Limb (tissue), 2 donors: Measurements from ENCODE around the gene DCTN1.

Source experiments
- DNase-seq, 2 donors: peaks; one replicate each; pipeline ENCODE4 v3.0.0-alpha.2; 2016; ENCODE audit errors: extremely low spot score in 2 of 2

The DCTN1 gene

GRCh38 chr2:74414441-74414840, 34.3 kb upstream of the DCTN1 start:
- no peak for DNase-seq

GRCh38 chr2:74413001-74413698, 33.0 kb upstream of the DCTN1 start:
- DNase-seq = no peak

GRCh38 chr2:74407682-74408081, 27.6 kb upstream of the DCTN1 start:
- DNase-seq = no peak

- no peak for DNase-seq
Measured at GRCh38 chr2:74406035-74406434, 25.9 kb upstream of the DCTN1 start.

GRCh38 chr2:74401891-74402290, 21.8 kb upstream of the DCTN1 start:
- DNase-seq = no peak

GRCh38 chr2:74399785-74400184, 19.7 kb upstream of the DCTN1 start:
- DNase-seq = no peak

GRCh38 chr2:74396149-74396548, 16.0 kb upstream of the DCTN1 start:
- no peak for DNase-seq

GRCh38 chr2:74393525-74393924, 13.4 kb upstream of the DCTN1 start:
- no peak for DNase-seq

- no peak for DNase-seq
Measured at GRCh38 chr2:74392449-74392743, 12.3 kb upstream of the DCTN1 start.

GRCh38 chr2:74391580-74392448, 11.7 kb upstream of the DCTN1 start:
- peak; percentile 92 to 97 for DNase-seq

- DNase-seq = no peak
Measured at GRCh38 chr2:74391209-74391579, 11.1 kb upstream of the DCTN1 start.

GRCh38 chr2:74390606-74391005, 10.5 kb upstream of the DCTN1 start:
- DNase-seq = no peak

- no peak for DNase-seq
Measured at GRCh38 chr2:74387346-74387745, 7.2 kb upstream of the DCTN1 start.

GRCh38 chr2:74385396-74385795, 5.3 kb upstream of the DCTN1 start:
- DNase-seq = peak in 1 of 2 donors; percentile 37

- no peak for DNase-seq
Measured at GRCh38 chr2:74384051-74384450, 3.9 kb upstream of the DCTN1 start.

GRCh38 chr2:74383254-74383653, 3.1 kb upstream of the DCTN1 start:
- no peak for DNase-seq

- DNase-seq = no peak
Measured at GRCh38 chr2:74381751-74382150, 1.6 kb upstream of the DCTN1 start.

- no peak for DNase-seq
Measured at GRCh38 chr2:74378007-74378406, 2.1 kb downstream of the DCTN1 start.

GRCh38 chr2:74375838-74376237, 4.3 kb downstream of the DCTN1 start:
- no peak for DNase-seq

- DNase-seq = peak; percentile 80 to 85
Measured at GRCh38 chr2:74374509-74375205, 5.5 kb downstream of the DCTN1 start.

- peak in 1 of 2 donors; percentile 40 for DNase-seq
Measured at GRCh38 chr2:74373985-74374384, 6.1 kb downstream of the DCTN1 start.

- peak in 1 of 2 donors; percentile 32 for DNase-seq
Measured at GRCh38 chr2:74373221-74373676, 6.9 kb downstream of the DCTN1 start.
